Endometrium (tissue), 2 donors: ENCODE results near the gene SP4.
"Not testable (repeated sequence)": the region's sequence is repeated elsewhere in the genome, so short reads cannot be mapped to it uniquely, and the experiment has no call there.

Source experiments
- FAIRE-seq: peaks from 2 replicates; lab custom pipeline; 2012; peaks lifted over from hg19 to GRCh38; lab: Jason Lieb, UNC
- donor health status: control.
- donor health status: control.

Gene SP4

DNA sequence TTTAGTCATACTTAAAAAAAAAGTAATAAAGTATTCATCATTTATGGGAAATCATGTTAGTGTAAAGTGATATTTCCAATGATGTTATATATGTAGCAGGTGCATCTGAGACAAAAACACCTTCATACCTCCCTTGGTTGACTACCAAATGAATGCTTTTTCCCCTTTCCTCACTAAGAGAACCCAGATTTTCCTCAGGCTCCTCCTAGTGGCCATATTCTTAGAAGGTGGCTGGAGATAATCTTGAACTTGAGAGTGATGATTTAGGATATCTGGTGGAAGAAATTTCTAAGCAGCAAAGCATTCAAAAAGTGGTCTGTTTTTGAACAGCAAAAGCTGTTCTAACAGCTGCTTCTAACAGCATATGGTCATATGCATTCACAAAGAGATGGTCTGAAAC lies 98.1 kb downstream of the SP4 start:
- no peak for FAIRE-seq

- no peak for FAIRE-seq
These were observed 98.6 kb downstream of the SP4 start for GRCh38 chr7:21526448-21526847.

GRCh38 chr7:21532485-21532884 lies 104.6 kb downstream of the SP4 start:
- not testable (repeated sequence) for FAIRE-seq

- FAIRE-seq, result not testable (repeated sequence)
These were observed 105.8 kb downstream of the SP4 start for GRCh38 chr7:21533646-21534045.

DNA sequence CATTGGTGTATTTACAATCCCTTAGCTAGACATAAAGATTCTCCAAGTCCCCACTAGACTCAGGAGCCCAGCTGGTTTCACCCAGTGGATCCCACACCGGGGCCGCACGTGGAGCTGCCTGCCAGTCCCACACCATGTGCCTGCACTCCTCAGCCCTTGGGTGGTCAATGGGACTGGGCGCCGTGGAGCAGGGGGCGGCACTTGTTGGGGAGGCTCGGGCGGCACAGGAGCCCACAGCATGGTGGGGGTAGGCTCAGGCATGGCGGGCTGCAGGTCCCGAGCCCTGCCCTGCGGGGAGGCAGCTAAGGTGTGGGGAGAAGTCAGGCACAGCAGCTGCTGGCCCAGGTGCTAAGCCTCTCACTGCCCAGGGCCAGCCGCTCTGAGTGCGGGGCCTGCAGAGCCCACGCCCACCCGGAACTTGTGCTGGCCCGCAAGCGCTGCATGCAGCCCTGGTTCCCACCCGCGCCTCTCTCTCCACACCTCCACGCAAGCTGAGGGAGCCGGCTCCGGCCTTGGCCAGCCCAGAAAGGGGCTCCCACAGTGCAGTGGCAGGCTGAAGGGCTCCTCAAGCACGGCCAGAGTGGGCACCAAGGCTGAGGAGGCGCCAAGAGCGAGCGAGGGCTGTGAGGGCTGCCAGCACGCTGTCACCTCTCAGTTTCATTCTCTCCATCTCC lies 108.7 kb downstream of the SP4 start:
- not testable (repeated sequence) for FAIRE-seq

GRCh38 chr7:21538936-21539495 lies 111.1 kb downstream of the SP4 start:
- no peak for FAIRE-seq

DNA sequence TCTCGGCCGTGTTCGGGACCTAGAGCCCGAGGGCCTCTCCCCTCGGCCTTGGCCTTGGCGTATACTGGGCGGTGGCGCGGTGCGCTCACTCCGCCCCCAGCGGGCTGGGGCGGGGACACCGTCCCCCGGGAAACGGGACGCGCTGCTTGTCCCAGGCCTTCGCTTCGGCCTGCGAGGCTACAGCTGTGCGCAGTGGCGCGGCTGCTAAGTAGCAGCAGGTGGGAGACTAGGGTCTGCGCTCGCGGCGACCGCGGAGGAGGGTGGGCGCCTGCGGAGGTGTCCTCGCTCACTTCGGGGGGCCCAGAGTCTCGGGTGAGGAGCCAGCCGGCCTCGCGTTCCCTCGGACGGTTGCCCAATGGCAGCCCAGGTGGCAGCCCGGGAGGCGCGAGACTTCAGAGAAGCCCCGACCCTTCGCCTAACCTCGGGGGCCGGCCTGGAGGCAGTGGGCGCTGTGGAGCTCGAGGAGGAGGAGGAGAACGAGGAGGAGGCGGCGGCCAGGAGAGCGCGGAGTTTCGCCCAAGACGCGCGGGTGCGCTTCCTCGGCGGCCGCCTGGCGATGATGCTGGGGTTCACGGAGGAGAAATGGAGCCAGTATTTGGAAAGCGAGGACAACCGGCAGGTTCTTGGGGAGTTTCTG lies 115.1 kb downstream of the SP4 start, which contains the start of gene DNAH11:
TSS of gene DNAH11 (plus strand) at position 149 of the 637 bp plus-strand sequence. CDS start at position 356, 207 bp downstream.
- no peak for FAIRE-seq

- no peak for FAIRE-seq
These were observed 115.8 kb downstream of the SP4 start for GRCh38 chr7:21543528-21544302.

- no peak for FAIRE-seq
These were observed 116.4 kb downstream of the SP4 start for GRCh38 chr7:21544303-21544656.

DNA sequence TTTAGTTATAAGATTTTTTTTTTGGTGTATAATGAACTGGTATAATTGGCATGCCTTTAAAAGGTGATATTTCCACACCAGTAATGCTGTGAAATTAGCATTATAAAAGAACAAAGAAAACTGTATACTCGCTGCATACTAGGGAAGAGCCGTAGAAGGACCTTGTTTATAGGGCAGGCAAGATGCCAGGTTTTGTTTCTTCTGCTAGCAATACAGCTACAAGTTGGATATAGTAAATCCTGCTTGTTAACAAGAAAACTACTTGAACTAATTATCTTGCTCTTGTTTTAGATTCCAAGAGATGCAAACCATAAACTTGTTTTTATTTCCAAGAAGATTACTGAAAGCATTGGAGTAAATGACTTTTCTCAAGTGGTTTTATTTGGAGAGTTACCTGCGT lies 116.8 kb downstream of the SP4 start:
- peak; percentile 61 for FAIRE-seq

DNA sequence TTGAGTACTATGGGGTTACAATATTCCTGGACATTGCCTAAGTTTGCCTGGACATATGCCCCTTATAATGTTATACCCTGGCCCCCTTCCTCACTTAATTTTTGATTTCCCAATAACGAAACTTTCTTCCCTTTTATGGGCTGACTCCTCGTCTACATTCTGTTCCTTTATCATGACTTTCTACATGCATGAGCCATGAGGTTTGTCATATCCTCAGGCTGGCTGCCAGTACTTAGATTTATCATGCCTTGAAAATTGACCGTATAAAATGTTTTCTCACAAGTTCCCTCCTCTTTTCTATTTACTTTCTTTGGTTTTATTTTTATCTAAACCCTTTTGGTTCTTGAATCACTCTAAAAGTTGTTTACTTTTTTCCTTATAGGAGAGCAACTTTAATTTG lies 119.6 kb downstream of the SP4 start:
- no peak for FAIRE-seq

DNA sequence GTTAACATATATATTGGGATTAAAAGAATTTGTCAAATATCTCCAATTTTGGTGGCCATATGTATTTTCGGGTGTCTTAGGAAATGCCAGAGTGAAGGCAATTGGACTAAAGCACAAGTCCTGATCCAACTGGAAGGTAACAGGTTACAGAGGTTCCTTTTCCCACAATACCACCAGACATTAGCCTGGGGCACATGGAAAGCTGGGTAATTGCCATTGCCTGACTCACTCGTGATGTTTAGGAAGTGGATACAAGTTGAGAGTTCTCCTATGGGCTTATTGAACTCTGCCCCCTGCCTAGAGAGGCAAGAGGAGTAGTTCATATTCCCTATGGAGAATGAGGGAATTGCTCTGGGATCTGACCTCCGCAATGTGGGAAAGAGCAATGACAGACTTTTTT lies 120.6 kb downstream of the SP4 start:
- no peak for FAIRE-seq

GRCh38 chr7:21550076-21550475 lies 122.2 kb downstream of the SP4 start:
- FAIRE-seq, result no peak

GRCh38 chr7:21550821-21551531 lies 123.1 kb downstream of the SP4 start:
- FAIRE-seq, result no peak

DNA sequence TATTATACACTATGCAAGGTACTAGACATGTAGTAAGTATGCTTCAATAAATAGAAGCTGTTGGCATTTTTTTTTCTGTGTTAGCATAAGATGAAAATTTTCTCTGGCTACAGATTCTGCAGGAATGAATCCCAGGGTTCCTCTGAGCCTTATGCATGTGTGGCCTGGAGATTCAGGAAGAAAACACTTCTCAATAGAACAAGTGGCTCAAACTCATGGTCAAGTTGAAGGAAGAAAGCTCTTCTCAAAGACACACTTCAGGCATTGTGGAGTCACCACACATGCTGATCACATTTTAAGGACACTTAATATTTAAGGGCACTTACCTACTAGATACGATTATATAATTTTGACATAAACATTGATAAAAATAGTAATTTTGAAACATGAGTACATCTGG lies 134.5 kb downstream of the SP4 start:
- FAIRE-seq, result no peak
